Embryonic facial prominence (tissue), 1 donor: Measurements from ENCODE around the gene TNRC6A.
"Not testable (repeated sequence)": the region's sequence is repeated elsewhere in the genome, so short reads cannot be mapped to it uniquely, and the experiment has no call there.

Source experiments
- DNase-seq: peaks from one replicate; pipeline ENCODE4 v3.0.0-alpha.2; 2016; ENCODE audit errors: extremely low spot score

TNRC6A gene

GRCh38 chr16:24815021-24815420 is 85.6 kb downstream of the TNRC6A start:
- DNase-seq: no peak

GRCh38 chr16:24816688-24817087 is 87.2 kb downstream of the TNRC6A start:
- DNase-seq: no peak

- DNase-seq: no peak
Observed at GRCh38 chr16:24819462-24820040, 90.1 kb downstream of the TNRC6A start.

- DNase-seq: no peak
Observed at GRCh38 chr16:24820522-24820921, 91.1 kb downstream of the TNRC6A start.

GRCh38 chr16:24821129-24821528 is 91.7 kb downstream of the TNRC6A start:
- no peak for DNase-seq

GRCh38 chr16:24822542-24822941 is 93.1 kb downstream of the TNRC6A start:
- no peak for DNase-seq

GRCh38 chr16:24822974-24823373 is 93.5 kb downstream of the TNRC6A start:
- no peak for DNase-seq

- DNase-seq: no peak
Observed at GRCh38 chr16:24825696-24826095, 96.2 kb downstream of the TNRC6A start.

GRCh38 chr16:24826096-24826690 is 96.7 kb downstream of the TNRC6A start:
- no peak for DNase-seq

GRCh38 chr16:24826817-24827566 is 97.5 kb downstream of the TNRC6A start:
- no peak for DNase-seq

- no peak for DNase-seq
Observed at GRCh38 chr16:24829153-24829552, 99.7 kb downstream of the TNRC6A start.

GRCh38 chr16:24833352-24833751 is 103.9 kb downstream of the TNRC6A start:
- DNase-seq: no peak

- DNase-seq: no peak
Observed at GRCh38 chr16:24834459-24835335, 105.2 kb downstream of the TNRC6A start.

GRCh38 chr16:24836836-24837235 is 107.4 kb downstream of the TNRC6A start:
- DNase-seq: no peak

GRCh38 chr16:24837969-24838368 is 108.5 kb downstream of the TNRC6A start:
- DNase-seq: no peak

- no peak for DNase-seq
Observed at GRCh38 chr16:24838554-24839266, 109.3 kb downstream of the TNRC6A start.

- DNase-seq: no peak
Observed at GRCh38 chr16:24839347-24839972, 110.0 kb downstream of the TNRC6A start.

GRCh38 chr16:24841291-24841690 is 111.8 kb downstream of the TNRC6A start:
- no peak for DNase-seq

GRCh38 chr16:24844101-24845030 is 114.9 kb downstream of the TNRC6A start:
- no peak for DNase-seq

- not testable (repeated sequence) for DNase-seq
Observed at GRCh38 chr16:24845031-24845365, 115.5 kb downstream of the TNRC6A start.
